GM18499 (cell line): Measurements from ENCODE around the gene CABLES2.

Source experiments
- ATAC-seq: cut with Tn5 transposase; IDR thresholded peaks from one replicate; pipeline ENCODE4 v1.9.1; 2021; ENCODE audit warnings: moderate number of reproducible peaks; ENCODE audit not compliant: insufficient read depth, unreplicated experiment

CABLES2 gene

GRCh38 chr20:62363920-62364851, 42.9 kb downstream of the CABLES2 start:
- no peak for ATAC-seq

- ATAC-seq = no peak
These were observed 43.8 kb downstream of the CABLES2 start for GRCh38 chr20:62362991-62363919.

GRCh38 chr20:62362590-62362940, 44.5 kb downstream of the CABLES2 start:
- ATAC-seq = no peak

GRCh38 chr20:62361799-62362589, 45.1 kb downstream of the CABLES2 start:
- no peak for ATAC-seq

GRCh38 chr20:62360854-62361798, 46.0 kb downstream of the CABLES2 start:
- no peak for ATAC-seq

- no peak for ATAC-seq
These were observed 47.5 kb downstream of the CABLES2 start for GRCh38 chr20:62359491-62360121.

GRCh38 chr20:62359043-62359490, 48.0 kb downstream of the CABLES2 start:
- ATAC-seq = no peak

GRCh38 chr20:62358171-62359042, 48.7 kb downstream of the CABLES2 start:
- no peak for ATAC-seq

- ATAC-seq = no peak
These were observed 49.4 kb downstream of the CABLES2 start for GRCh38 chr20:62357681-62358080.

GRCh38 chr20:62357187-62357667, 49.9 kb downstream of the CABLES2 start:
- ATAC-seq = no peak

GRCh38 chr20:62356589-62357186, 50.4 kb downstream of the CABLES2 start:
- no peak for ATAC-seq

GRCh38 chr20:62355878-62356588, 51.1 kb downstream of the CABLES2 start:
- no peak for ATAC-seq

GRCh38 chr20:62355516-62355877, 51.6 kb downstream of the CABLES2 start:
- ATAC-seq = no peak

GRCh38 chr20:62354811-62355341, 52.2 kb downstream of the CABLES2 start:
- no peak for ATAC-seq

GRCh38 chr20:62354031-62354808, 52.9 kb downstream of the CABLES2 start:
- no peak for ATAC-seq
